ENCODE measurements around the gene GLDN. TPM values are rescaled to one million over a fixed set of nuclear protein-coding genes. Genes with fewer than 3 reads are reported as not detected.
"Not testable (repeated sequence)": the region's sequence is repeated elsewhere in the genome, so short reads cannot be mapped to it uniquely, and the experiment has no call there.

Gene GLDN
- total RNA-seq, 4 donors from 2014 or later = 2.2 to 9.9 (median 4.3) TPM

GRCh38 chr15:51416129-51416528 lies 74.7 kb downstream of the GLDN start:
- no peaks in the 10 kb centered on the region for H3K36me3 ChIP-seq
- H3K9me3 ChIP-seq = no peaks in the 10 kb centered on the region
- TF ChIP-seq POLR2A (IDR thresholded peaks at IDR 0.05; ENCODE audit: low read depth) = no peak
- TF ChIP-seq EP300 (IDR thresholded peaks at IDR 0.05) = no peak
- intact Hi-C loops (cut with DNase I) = no loop called here
- 61% methylated on average over 4 of the region's 4 CpGs for WGBS
- H3K27ac ChIP-seq (replicated peaks in 1 of 4) = no peak overlapping the region
- H3K27me3 ChIP-seq = no peaks in the 10 kb centered on the region
- DNase-seq (ENCODE audit: extremely low spot score) = no peak
- H3K4me3 ChIP-seq = no peak overlapping the region
- H3K4me1 ChIP-seq = no peaks in the 10 kb centered on the region

- DNase-seq (ENCODE audit: extremely low spot score); H3K4me1 ChIP-seq; intact Hi-C loops (cut with DNase I); H3K36me3 ChIP-seq; H3K9me3 ChIP-seq; H3K27me3 ChIP-seq; H3K4me3 ChIP-seq; H3K27ac ChIP-seq (replicated peaks in 1 of 4): not testable (repeated sequence)
- WGBS = 98% methylated on average over 7 of the region's 16 CpGs
These were observed 81.6 kb downstream of the GLDN start for GRCh38 chr15:51423040-51423439.

- Histone ChIP-seq H3K4me1 (no peaks in the 10 kb centered on the region), H3K27ac (replicated peaks in 1 of 4) (no peak overlapping the region), H3K4me3 (no peak overlapping the region), H3K9me3 (no peaks in the 10 kb centered on the region), H3K27me3 (no peaks in the 10 kb centered on the region), H3K36me3 (no peaks in the 10 kb centered on the region)
- TF ChIP-seq EP300 (IDR thresholded peaks at IDR 0.05) (no peak), POLR2AphosphoS5 (IDR thresholded peaks at IDR 0.05) (no peak)
- no peak for DNase-seq (ENCODE audit: extremely low spot score)
- 63% methylated on average over 1 of the region's 1 CpG for WGBS
- intact Hi-C loops (cut with DNase I) = no loop called here
These were observed 83.3 kb downstream of the GLDN start for GRCh38 chr15:51424780-51425179.

- Histone ChIP-seq H3K36me3 (no peaks in the 10 kb centered on the region), H3K4me1 (no peaks in the 10 kb centered on the region), H3K9me3 (no peaks in the 10 kb centered on the region), H3K27ac (replicated peaks in 1 of 4) (no peak overlapping the region), H3K4me3 (no peak overlapping the region), H3K27me3 (no peaks in the 10 kb centered on the region)
- TF ChIP-seq EP300 (IDR thresholded peaks at IDR 0.05) (no peak), CTCF (IDR thresholded peaks at IDR 0.05) (no peak), POLR2A (IDR thresholded peaks at IDR 0.05; ENCODE audit: low read depth) (no peak)
- intact Hi-C loops (cut with DNase I) = no loop called here
- no peak for DNase-seq (ENCODE audit: extremely low spot score)
- 35% methylated on average over 1 of the region's 1 CpG for WGBS
These were observed 84.1 kb downstream of the GLDN start for GRCh38 chr15:51425517-51426040.

GRCh38 chr15:51438526-51438925 lies 97.1 kb downstream of the GLDN start:
- no peaks in the 10 kb centered on the region for H3K36me3 ChIP-seq
- DNase-seq (ENCODE audit: extremely low spot score) = no peak
- no peaks in the 10 kb centered on the region for H3K4me1 ChIP-seq
- H3K27me3 ChIP-seq = no peaks in the 10 kb centered on the region
- intact Hi-C loops (cut with DNase I) = no loop called here
- WGBS = 86% methylated on average over 2 of the region's 2 CpGs
- no peak for TF ChIP-seq EP300 (IDR thresholded peaks at IDR 0.05)
- H3K9me3 ChIP-seq = peaks cover 0 to 4% (median 0%) of the 10 kb centered on the region in 4 donors
- no peak overlapping the region for H3K4me3 ChIP-seq
- no peak overlapping the region for H3K27ac ChIP-seq (replicated peaks in 1 of 4)

- intact Hi-C loops (cut with DNase I) = no loop called here
- Histone ChIP-seq H3K36me3 (peaks cover 2 to 26% (median 6%) of the 10 kb centered on the region in 4 donors), H3K4me1 (no peaks in the 10 kb centered on the region), H3K4me3 (no peak overlapping the region), H3K27me3 (no peaks in the 10 kb centered on the region), H3K27ac (replicated peaks in 1 of 4) (no peak overlapping the region), H3K9me3 (no peaks in the 10 kb centered on the region)
- no peak for DNase-seq (ENCODE audit: extremely low spot score)
- 100% methylated on average over 1 of the region's 4 CpGs for WGBS
- no peak for TF ChIP-seq EP300 (IDR thresholded peaks at IDR 0.05)
- TF ChIP-seq POLR2A (IDR thresholded peaks at IDR 0.05; ENCODE audit: low read depth) = no peak
- no peak for TF ChIP-seq POLR2AphosphoS5 (IDR thresholded peaks at IDR 0.05)
- TF ChIP-seq CTCF (IDR thresholded peaks at IDR 0.05) = no peak
These were observed 101.9 kb downstream of the GLDN start for GRCh38 chr15:51443282-51443914.

GRCh38 chr15:51444112-51444511 lies 102.7 kb downstream of the GLDN start:
- no peak overlapping the region for H3K27ac ChIP-seq (replicated peaks in 1 of 4)
- no peak for DNase-seq (ENCODE audit: extremely low spot score)
- no peaks in the 10 kb centered on the region for H3K27me3 ChIP-seq
- H3K4me3 ChIP-seq = no peak overlapping the region
- intact Hi-C loops (cut with DNase I) = no loop called here
- WGBS = 100% methylated on average over 1 of the region's 1 CpG
- no peak for TF ChIP-seq CTCF (IDR thresholded peaks at IDR 0.05)
- TF ChIP-seq EP300 (IDR thresholded peaks at IDR 0.05) = no peak
- no peak for TF ChIP-seq POLR2AphosphoS5 (IDR thresholded peaks at IDR 0.05)
- TF ChIP-seq POLR2A (IDR thresholded peaks at IDR 0.05; ENCODE audit: low read depth) = no peak
- no peaks in the 10 kb centered on the region for H3K9me3 ChIP-seq
- H3K36me3 ChIP-seq = peaks cover 9 to 33% (median 12%) of the 10 kb centered on the region in 4 donors
- no peaks in the 10 kb centered on the region for H3K4me1 ChIP-seq
